Prostate gland (tissue), 2 donors: ENCODE results near the gene OR6Y1. TPM values are rescaled to one million over a fixed set of nuclear protein-coding genes. Genes with fewer than 3 reads are reported as not detected.

Experiments used
- DNase-seq: peaks from one replicate; pipeline ENCODE4 v3.0.0-alpha.2; 2019; ENCODE audit warnings: low spot score
- H3K27ac ChIP-seq, 2 donors: fragments of 200-600 bp; sonication (generic); 2 replicates each; pipeline ENCODE4 v1.5.1; 2017 to 2019
- H3K27me3 ChIP-seq: fragments of 200-600 bp; sonication (generic); replicated peaks from 2 replicates; pipeline ENCODE4 v1.5.1; 2019; ENCODE audit not compliant: insufficient read depth
- H3K36me3 ChIP-seq, 2 donors: fragments of 200-600 bp; sonication (generic); 1 replicate in 1 of 2; 2 replicates in 1 of 2; pipeline versions ENCODE4 v1.5.1 to v1.8.1; 2017 to 2019
- H3K4me1 ChIP-seq: fragments of 200-600 bp; sonication (generic); replicated peaks from 2 replicates; pipeline ENCODE4 v1.5.1; 2019
- H3K4me3 ChIP-seq, 2 donors: fragments of 200-600 bp; sonication (generic); 2 replicates each; pipeline ENCODE4 v1.5.1; 2017 to 2019
- H3K9me3 ChIP-seq: fragments of 200-600 bp; sonication (generic); 2 replicates; pipeline ENCODE4 v1.5.1; 2017
- CTCF ChIP-seq, 4 experiments: fragments of 200-600 bp in 2 of 4; fragments of 450-650 bp in 2 of 4; sonication (generic) in 2 of 4; IDR thresholded peaks; 1 replicate in 3 of 4; 2 replicates in 1 of 4; pipeline ENCODE4 v1.5.1; 2016 to 2019; ENCODE audit warnings: antibody characterized with exemption in 4 of 4, mild to moderate bottlenecking in 2 of 4, moderate library complexity in 2 of 4
- POLR2A ChIP-seq: fragments of 450-650 bp; IDR thresholded peaks from one replicate; pipeline ENCODE4 v1.6.1; 2016; ENCODE audit warnings: antibody characterized with exemption, mild to moderate bottlenecking
- POLR2AphosphoS5 ChIP-seq: sonication (generic); formaldehyde crosslinking; IDR thresholded peaks from one replicate; pipeline ENCODE4 v1.6.1; 2017; ENCODE audit warnings: antibody characterized with exemption
- WGBS: methylation state at CpG from one replicate; pipeline ENCODE4 v1.1.5; 2018; 5-methylcytosine and 5-hydroxymethylcytosine counted together
- intact Hi-C: fragments of 100-400 bp; cut with DNase I; formaldehyde crosslinking; loops from one replicate; pipeline ENCODE4 v1.14.2; 2022
- total RNA-seq, 2 donors: library from RNA; depleted of rRNA; stranded (reverse); fragments of >200 nt; gene quantifications; one replicate each; pipeline ENCODE4 v1.1.0, GENCODE V29; 2016

The OR6Y1 gene
- total RNA-seq, 2 donors from 2014 or later = not detected

GRCh38 chr1:158507511-158507910 lies 46.7 kb downstream of the OR6Y1 start:
- TF ChIP-seq POLR2A (no peak), CTCF (IDR thresholded peaks at IDR 0.05) (no peak), POLR2AphosphoS5 (no peak)
- Histone ChIP-seq H3K27me3 (no peaks in the 10 kb centered on the region), H3K4me1 (no peaks in the 10 kb centered on the region), H3K36me3 (no peaks in the 10 kb centered on the region), H3K4me3 (no peak overlapping the region), H3K27ac (no peak overlapping the region), H3K9me3 (no peaks in the 10 kb centered on the region)
- no peak for DNase-seq
- WGBS = 78% methylated on average over 2 of the region's 2 CpGs
- intact Hi-C loops = no loop called here

GRCh38 chr1:158506369-158506987 lies 47.7 kb downstream of the OR6Y1 start:
- WGBS = 43% methylated on average over 1 of the region's 1 CpG
- H3K4me3 ChIP-seq = no peak overlapping the region
- no peak overlapping the region for H3K27ac ChIP-seq
- H3K36me3 ChIP-seq = no peaks in the 10 kb centered on the region
- H3K27me3 ChIP-seq = no peaks in the 10 kb centered on the region
- no peak for DNase-seq
- TF ChIP-seq CTCF (IDR thresholded peaks at IDR 0.05) (peak in 1 of 4 experiments; percentile 13), POLR2A (no peak), POLR2AphosphoS5 (no peak)
- no peaks in the 10 kb centered on the region for H3K4me1 ChIP-seq
- no peaks in the 10 kb centered on the region for H3K9me3 ChIP-seq
- intact Hi-C loops = no loop called here

GRCh38 chr1:158496374-158496773 lies 57.8 kb downstream of the OR6Y1 start:
- Histone ChIP-seq H3K27ac (no peak overlapping the region), H3K9me3 (no peaks in the 10 kb centered on the region), H3K4me3 (no peak overlapping the region), H3K36me3 (no peaks in the 10 kb centered on the region), H3K27me3 (no peaks in the 10 kb centered on the region), H3K4me1 (no peaks in the 10 kb centered on the region)
- intact Hi-C loops = no loop called here
- WGBS = 33% methylated on average over 2 of the region's 2 CpGs
- TF ChIP-seq CTCF (IDR thresholded peaks at IDR 0.05) (no peak), POLR2A (no peak), POLR2AphosphoS5 (no peak)
- DNase-seq = no peak

- H3K4me3 ChIP-seq = no peak overlapping the region
- no peak for TF ChIP-seq CTCF (IDR thresholded peaks at IDR 0.05)
- TF ChIP-seq POLR2AphosphoS5 = no peak
- TF ChIP-seq POLR2A = no peak
- H3K27me3 ChIP-seq = no peaks in the 10 kb centered on the region
- 35% methylated on average over 2 of the region's 2 CpGs for whole genome bisulfite sequencing
- no peaks in the 10 kb centered on the region for H3K4me1 ChIP-seq
- H3K27ac ChIP-seq = no peak overlapping the region
- H3K36me3 ChIP-seq = no peaks in the 10 kb centered on the region
- intact Hi-C loops = no loop called here
- no peak for DNase-seq
- no peaks in the 10 kb centered on the region for H3K9me3 ChIP-seq
Observed at GRCh38 chr1:158494796-158495195, 59.4 kb downstream of the OR6Y1 start.

Other genes with a start within 250 kb of the OR6Y1 start
- gene CD1B, start 222.9 kb downstream of the OR6Y1 start, total RNA-seq = not detected
- gene CD1E, start 200.5 kb downstream of the OR6Y1 start, total RNA-seq = 1 to 10 TPM in 1 of 2 donors, under 1 TPM in 1; 0.23 to 1.2 TPM
- not detected for gene OR10T2, start 154.9 kb downstream of the OR6Y1 start, total RNA-seq
- not detected for gene OR10K2, start 128.2 kb downstream of the OR6Y1 start, total RNA-seq
- not detected for gene OR10K1, start 92.6 kb downstream of the OR6Y1 start, total RNA-seq
- not detected for gene OR10R2, start 82.2 kb downstream of the OR6Y1 start, total RNA-seq
- gene OR6P1, start 16.2 kb upstream of the OR6Y1 start, total RNA-seq = not detected
- not detected for gene OR10X1, start 25.5 kb upstream of the OR6Y1 start, total RNA-seq
- gene OR10Z1, start 50.9 kb upstream of the OR6Y1 start, total RNA-seq = not detected
- gene SPTA1, start 132.3 kb upstream of the OR6Y1 start, total RNA-seq = under 1 TPM in 1 of 2 donors, not detected in 1; 0.28 TPM
- not detected for gene OR6K2, start 146.2 kb upstream of the OR6Y1 start, total RNA-seq
- gene OR6K3, start 166.3 kb upstream of the OR6Y1 start, total RNA-seq = not detected
- gene OR6K6, start 200.3 kb upstream of the OR6Y1 start, total RNA-seq = not detected
- not detected for gene OR6N1, start 217.8 kb upstream of the OR6Y1 start, total RNA-seq
- not detected for gene OR6N2, start 226.8 kb upstream of the OR6Y1 start, total RNA-seq